ENCODE results near the gene IGLL5. TPM values are rescaled to one million over a fixed set of nuclear protein-coding genes. Genes with fewer than 3 reads are reported as not detected.

Gene IGLL5
- total and polyA plus RNA-seq, 12 donors = 0.26 to 4.4 (median 0.71) TPM; not detected in 5

DNA sequence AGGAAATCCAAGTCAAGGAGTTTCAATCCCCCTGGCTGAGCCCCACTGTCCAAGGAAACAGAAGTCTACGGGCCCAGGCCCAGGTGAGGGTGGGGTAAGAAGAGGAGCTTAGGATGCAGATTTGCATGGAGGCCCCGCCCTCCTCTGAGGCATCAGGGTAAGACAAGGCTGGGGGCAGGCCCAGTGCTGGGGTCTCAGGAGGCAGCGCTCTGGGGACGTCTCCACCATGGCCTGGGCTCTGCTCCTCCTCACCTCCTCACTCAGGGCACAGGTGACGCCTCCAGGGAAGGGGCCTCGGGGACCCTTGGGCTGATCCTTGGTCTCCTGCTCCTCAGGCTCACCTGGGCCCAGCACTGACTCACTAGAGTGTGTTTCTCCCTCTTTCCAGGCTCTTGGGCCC, 31.3 kb upstream of the IGLL5 start:
- no peak overlapping the region for H3K27ac ChIP-seq
- 89 to 91% methylated on average over 6 of the region's 6 CpGs for WGBS, 2 donors
- no peaks in the 10 kb centered on the region for H3K36me3 ChIP-seq
- ATAC-seq (no peak), DNase-seq (no peak)
- no peak overlapping the region for H3K4me3 ChIP-seq
- H3K27me3 ChIP-seq = peaks cover 0 to 64% (median 42%) of the 10 kb centered on the region in 7 donors
- no peaks in the 10 kb centered on the region for H3K4me1 ChIP-seq
- H3K9me3 ChIP-seq = no peaks in the 10 kb centered on the region
- intact Hi-C loops (cut with DNase I) = loop anchor here in 3 of 10 donors (5.0 to 10.0 kb wide), 3 partner anchors 98 to 268 kb away; no protein-coding TSS in a partner anchor
- TF ChIP-seq CTCF (IDR thresholded peaks at IDR 0.05) = no peak

DNA sequence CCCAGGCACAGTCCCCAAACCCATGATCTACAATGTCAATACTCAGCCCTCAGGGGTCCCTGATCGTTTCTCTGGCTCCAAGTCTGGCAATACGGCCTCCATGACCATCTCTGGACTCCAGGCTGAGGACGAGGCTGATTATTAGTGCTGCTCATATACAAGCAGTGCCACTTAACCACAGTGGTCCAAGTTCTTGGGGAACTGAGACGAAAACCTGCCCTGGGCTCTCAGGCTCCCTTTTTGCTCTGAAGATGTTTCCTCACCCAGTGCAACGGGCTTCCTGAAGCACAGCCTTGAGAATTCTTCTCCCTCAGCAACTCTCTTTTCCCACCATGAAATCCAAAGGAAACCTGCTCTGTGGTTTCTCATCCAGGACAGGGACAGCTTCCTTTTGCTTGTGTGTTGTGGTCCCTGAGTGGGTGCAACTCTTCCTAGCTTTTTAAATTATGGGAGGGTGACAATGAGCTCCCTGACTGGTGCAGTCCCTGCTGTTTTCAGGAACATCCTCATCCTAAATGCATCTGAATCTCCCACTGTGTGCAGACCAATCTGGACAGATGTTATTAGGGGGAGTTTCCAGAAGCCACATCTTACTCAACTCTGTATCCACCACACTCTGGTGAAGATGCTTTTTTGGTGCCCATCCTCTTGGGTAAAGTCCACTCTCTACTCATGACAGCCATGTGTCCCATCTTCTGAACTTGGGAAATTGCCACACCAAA, 30.6 kb upstream of the IGLL5 start:
- no peak for ATAC-seq
- intact Hi-C loops (cut with DNase I) = loop anchor here in 3 of 10 donors (5.0 to 10.0 kb wide), 3 partner anchors 98 to 268 kb away; no protein-coding TSS in a partner anchor
- Histone ChIP-seq H3K27me3 (peaks cover 0 to 57% (median 35%) of the 10 kb centered on the region in 7 donors), H3K4me1 (no peaks in the 10 kb centered on the region), H3K36me3 (no peaks in the 10 kb centered on the region), H3K4me3 (no peak overlapping the region), H3K27ac (no peak overlapping the region), H3K9me3 (no peaks in the 10 kb centered on the region)
- no peak for TF ChIP-seq CTCF (IDR thresholded peaks at IDR 0.05)
- WGBS, 2 donors = 83 to 89% methylated on average over 5 of the region's 5 CpGs
- no peak for DNase-seq

GRCh38 chr22:22857607-22858558, 29.7 kb upstream of the IGLL5 start:
- H3K27me3 ChIP-seq = peaks cover 0 to 53% (median 28%) of the 10 kb centered on the region in 7 donors
- no peak overlapping the region for H3K27ac ChIP-seq
- ATAC-seq (no peak), DNase-seq (no peak)
- 79 to 82% methylated on average over 9 of the region's 9 CpGs for WGBS, 2 donors
- TF ChIP-seq CTCF (IDR thresholded peaks at IDR 0.05) = no peak
- no peaks in the 10 kb centered on the region for H3K4me1 ChIP-seq
- intact Hi-C loops (cut with DNase I) = loop anchor here in 3 of 10 donors (5.0 to 10.0 kb wide), 3 partner anchors 97 to 267 kb away; no protein-coding TSS in a partner anchor
- no peaks in the 10 kb centered on the region for H3K9me3 ChIP-seq
- H3K4me3 ChIP-seq = no peak overlapping the region
- H3K36me3 ChIP-seq = no peaks in the 10 kb centered on the region

GRCh38 chr22:22858559-22858937, 29.1 kb upstream of the IGLL5 start:
- Histone ChIP-seq H3K36me3 (no peaks in the 10 kb centered on the region), H3K4me1 (no peaks in the 10 kb centered on the region), H3K27me3 (peaks cover 0 to 52% (median 27%) of the 10 kb centered on the region in 7 donors), H3K9me3 (no peaks in the 10 kb centered on the region), H3K27ac (no peak overlapping the region), H3K4me3 (no peak overlapping the region)
- intact Hi-C loops (cut with DNase I) = loop anchor here in 3 of 10 donors (5.0 to 10.0 kb wide), 3 partner anchors 96 to 266 kb away; no protein-coding TSS in a partner anchor
- WGBS, 2 donors = 75 to 85% methylated on average over 2 of the region's 2 CpGs
- ATAC-seq (no peak), DNase-seq (no peak)
- TF ChIP-seq CTCF (IDR thresholded peaks at IDR 0.05) = no peak

All from heart right ventricle (tissue), 16 donors.